Measurements from ENCODE around the gene RPTOR.

Gene RPTOR

DNA sequence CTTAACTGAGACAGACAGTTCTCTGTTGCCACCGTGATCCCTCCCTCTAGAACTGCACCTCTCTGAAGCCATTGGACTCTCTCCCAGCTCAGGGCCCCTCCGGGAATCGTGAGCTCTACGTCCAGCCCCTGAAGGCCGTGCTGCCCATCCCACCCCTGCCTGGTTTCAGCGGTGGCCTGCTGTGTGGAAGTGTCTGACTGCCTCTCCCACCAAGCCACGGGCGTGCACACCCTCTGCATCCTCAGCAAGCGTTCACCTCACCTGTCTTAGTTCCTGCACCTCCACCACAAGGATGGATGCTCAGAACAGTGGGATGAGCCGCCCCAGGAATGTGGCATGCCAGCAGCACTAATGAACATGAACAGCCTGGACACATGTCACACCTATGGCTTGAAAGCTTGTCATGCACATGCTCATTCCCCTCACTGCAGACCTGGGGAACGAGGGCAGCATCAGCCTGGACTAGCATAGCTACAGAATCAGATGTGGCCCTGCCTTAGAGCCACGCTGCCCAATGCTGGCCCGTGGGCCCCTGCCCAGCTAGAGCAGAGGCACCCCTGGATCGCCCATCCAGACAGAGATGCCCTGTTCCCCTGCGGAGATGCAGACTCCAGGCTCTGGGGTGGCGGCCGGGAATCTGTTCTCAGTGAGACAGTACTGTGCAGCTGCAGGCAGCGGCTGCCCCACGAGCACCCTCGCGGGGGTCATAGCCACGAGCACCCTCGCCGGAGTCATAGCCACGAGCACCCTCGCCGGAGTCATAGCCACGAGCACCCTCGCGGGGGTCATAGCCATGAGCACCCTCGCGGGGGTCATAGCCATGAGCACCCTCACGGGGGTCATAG, 373.3 kb downstream of the RPTOR start:
- no peak overlapping the region for H3K4me3 ChIP-seq (ENCODE audit: low read depth, low read length)
- TF ChIP-seq, protein P1, sequence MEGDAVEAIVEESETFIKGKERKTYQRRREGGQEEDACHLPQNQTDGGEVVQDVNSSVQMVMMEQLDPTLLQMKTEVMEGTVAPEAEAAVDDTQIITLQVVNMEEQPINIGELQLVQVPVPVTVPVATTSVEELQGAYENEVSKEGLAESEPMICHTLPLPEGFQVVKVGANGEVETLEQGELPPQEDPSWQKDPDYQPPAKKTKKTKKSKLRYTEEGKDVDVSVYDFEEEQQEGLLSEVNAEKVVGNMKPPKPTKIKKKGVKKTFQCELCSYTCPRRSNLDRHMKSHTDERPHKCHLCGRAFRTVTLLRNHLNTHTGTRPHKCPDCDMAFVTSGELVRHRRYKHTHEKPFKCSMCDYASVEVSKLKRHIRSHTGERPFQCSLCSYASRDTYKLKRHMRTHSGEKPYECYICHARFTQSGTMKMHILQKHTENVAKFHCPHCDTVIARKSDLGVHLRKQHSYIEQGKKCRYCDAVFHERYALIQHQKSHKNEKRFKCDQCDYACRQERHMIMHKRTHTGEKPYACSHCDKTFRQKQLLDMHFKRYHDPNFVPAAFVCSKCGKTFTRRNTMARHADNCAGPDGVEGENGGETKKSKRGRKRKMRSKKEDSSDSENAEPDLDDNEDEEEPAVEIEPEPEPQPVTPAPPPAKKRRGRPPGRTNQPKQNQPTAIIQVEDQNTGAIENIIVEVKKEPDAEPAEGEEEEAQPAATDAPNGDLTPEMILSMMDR (IDR thresholded peaks at IDR 0.05; ENCODE audit: low read depth, low read length): no peak

DNA sequence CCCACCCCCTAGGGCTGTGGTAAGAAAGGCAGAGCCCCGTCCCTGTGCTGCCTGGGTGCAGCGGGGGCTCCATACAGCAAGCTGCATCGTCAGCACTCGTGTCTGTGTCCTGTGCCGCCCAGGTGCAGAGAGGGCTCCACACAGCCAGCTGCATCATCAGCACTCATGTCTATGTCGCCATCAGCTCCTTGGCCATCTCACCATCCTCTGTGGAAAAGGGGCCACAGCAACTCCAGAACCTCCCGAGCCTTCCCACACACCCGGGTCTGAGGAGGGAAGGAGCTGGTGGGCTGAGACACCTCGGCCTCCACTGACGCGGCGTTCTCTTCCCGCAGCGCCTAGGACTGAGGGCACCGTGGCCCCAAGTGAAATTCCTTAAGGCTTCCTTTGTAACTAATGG, 374.1 kb downstream of the RPTOR start:
- no peak overlapping the region for H3K4me3 ChIP-seq (ENCODE audit: low read depth, low read length)
- TF ChIP-seq, protein P1 (IDR thresholded peaks at IDR 0.05; ENCODE audit: low read depth, low read length): no peak

DNA sequence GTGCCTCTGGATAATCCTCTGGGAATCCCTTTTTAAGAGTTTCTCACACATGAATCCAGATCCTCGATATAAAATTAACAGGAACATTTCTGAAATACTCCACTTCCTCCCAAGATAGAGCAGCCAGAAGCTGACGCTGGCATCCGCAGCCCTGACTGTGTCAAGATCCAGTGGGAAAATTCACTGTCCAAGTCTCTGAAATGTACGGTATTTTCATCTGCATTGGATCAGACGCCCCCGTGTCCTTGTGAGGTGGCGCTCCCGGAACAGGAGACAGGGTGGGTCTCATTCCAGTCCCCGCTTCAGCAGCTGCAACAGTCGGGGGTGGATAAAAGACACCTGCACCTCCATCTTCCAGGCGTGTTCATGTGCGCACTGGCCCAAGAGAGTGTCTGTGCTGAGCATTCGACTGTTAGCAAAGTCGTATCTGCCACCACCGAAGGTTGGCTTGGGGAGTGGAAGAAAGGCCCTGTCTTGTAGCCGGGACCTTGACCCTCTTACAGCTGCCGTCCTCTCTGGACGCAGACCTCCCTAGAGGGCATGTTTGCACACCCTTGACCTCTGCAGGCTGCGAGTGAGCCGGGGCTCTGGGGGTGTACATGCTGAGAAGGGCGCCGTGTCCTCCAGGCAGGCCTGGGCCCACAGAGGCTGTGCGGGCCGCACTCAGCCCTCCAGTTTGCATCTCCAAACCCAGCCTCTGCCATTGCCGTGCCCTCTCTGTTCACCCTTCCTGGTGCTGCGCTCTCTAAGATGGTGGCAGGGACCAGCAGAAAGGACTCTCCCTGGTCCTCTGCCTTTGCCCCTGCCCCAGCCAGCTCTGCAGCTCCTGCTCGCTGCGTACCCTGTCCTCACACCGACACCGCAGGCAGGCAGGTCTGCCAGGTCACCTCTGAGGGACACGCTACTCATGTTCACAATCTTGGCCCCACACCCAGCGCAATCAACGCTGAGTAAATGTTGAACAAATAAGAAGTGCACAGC, 375.0 kb downstream of the RPTOR start:
- TF ChIP-seq, protein P1 (IDR thresholded peaks at IDR 0.05; ENCODE audit: low read depth, low read length): no peak
- H3K4me3 ChIP-seq (ENCODE audit: low read depth, low read length): no peak overlapping the region

DNA sequence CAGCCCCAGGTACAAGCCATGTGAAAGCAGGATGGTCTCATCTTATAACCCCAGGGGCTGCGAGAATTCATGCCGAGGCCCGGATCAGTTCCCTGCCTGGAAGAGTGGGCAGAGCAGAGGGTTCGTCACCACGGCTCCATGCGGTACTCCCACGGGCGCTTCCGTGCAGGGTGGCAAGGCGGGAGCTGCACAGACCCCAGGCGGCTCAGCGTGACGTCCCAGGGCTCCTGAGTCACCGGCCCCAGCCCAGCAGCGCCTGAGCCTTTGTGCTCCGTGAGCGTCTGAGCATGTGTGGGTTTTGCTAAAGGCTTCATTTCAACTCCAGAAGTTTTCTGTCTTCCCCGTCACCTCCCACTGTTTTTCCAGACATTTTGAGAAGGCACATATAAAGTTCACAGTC, 375.8 kb downstream of the RPTOR start:
- TF ChIP-seq, protein P1 (IDR thresholded peaks at IDR 0.05; ENCODE audit: low read depth, low read length): no peak

DNA sequence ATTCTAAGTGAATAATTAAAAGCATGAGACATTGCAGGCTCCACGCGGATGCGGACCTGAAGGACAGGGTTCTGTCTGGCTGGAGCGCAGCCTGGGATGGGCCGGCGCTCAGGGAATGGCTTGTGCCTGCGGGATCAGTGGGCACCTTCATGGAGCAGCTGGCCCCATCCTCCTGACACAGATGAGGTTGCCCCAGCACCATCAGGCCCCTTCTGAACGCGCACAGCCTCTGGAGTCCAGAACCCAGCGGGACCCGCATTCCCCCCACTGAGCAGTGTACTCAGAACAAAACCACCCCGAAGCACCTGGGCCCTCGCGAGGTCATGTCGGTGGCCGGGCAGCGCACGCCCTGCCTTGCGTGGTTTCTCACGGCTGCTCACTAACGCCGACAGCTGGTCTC, 376.5 kb downstream of the RPTOR start:
- TF ChIP-seq, protein P1 (IDR thresholded peaks at IDR 0.05; ENCODE audit: low read depth, low read length): no peak
- no peak overlapping the region for H3K4me3 ChIP-seq (ENCODE audit: low read depth, low read length)

More for the DNA sequence above, 375.8 kb downstream of the RPTOR start:
- no peak overlapping the region for H3K4me3 ChIP-seq (ENCODE audit: low read depth, low read length)

DNA sequence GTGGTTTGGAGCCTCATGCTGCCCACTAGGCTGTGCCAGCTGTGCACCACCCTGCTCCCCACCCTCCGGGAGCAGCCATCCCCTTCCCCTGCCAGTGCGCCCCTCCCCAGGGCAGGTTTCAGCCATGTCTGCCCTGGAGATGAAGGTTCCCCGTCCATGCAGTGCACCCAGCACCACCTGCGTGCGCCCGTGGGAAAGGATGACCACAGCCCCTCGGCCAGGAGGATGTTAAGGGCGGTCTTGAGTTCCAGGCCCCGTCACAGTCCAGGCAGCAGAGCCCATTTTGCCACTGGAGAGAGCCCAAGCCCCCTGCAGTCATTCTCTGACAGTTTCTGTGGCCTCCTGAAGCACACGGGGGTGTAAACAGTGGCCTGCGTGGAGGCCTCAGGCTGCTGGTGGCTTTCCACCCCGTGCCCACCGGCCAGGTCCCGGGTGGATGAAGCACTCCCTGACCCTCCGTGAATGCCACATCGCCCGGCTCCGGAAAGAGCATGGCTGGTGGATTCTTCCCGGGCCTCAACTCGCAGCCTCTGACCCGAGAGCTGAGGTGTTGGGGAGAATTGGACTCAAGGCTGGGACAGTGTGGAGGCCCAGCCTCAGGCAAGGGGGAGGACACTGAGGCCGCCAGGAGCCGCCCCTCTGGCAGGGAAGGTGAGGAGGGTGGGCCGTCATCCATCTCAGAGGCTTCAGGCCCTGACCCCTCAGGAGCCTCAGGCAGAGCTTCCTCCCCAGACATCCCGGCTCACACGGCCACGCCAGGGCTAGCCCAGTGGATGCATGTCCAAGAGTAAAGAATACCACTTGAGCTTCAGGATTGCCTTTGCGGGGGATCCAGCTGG, 377.3 kb downstream of the RPTOR start:
- TF ChIP-seq, protein P1 (IDR thresholded peaks at IDR 0.05; ENCODE audit: low read depth, low read length): no peak
- no peak overlapping the region for H3K4me3 ChIP-seq (ENCODE audit: low read depth, low read length)
